GM18861 (cell line): ENCODE data around the gene DNAI4.
"Not testable (repeated sequence)": the region's sequence is repeated elsewhere in the genome, so short reads cannot be mapped to it uniquely, and the experiment has no call there.

Experiments
- ATAC-seq: cut with Tn5 transposase; IDR thresholded peaks from one replicate; pipeline ENCODE4 v1.9.1; 2021; ENCODE audit not compliant: unreplicated experiment

The DNAI4 gene, protein sequence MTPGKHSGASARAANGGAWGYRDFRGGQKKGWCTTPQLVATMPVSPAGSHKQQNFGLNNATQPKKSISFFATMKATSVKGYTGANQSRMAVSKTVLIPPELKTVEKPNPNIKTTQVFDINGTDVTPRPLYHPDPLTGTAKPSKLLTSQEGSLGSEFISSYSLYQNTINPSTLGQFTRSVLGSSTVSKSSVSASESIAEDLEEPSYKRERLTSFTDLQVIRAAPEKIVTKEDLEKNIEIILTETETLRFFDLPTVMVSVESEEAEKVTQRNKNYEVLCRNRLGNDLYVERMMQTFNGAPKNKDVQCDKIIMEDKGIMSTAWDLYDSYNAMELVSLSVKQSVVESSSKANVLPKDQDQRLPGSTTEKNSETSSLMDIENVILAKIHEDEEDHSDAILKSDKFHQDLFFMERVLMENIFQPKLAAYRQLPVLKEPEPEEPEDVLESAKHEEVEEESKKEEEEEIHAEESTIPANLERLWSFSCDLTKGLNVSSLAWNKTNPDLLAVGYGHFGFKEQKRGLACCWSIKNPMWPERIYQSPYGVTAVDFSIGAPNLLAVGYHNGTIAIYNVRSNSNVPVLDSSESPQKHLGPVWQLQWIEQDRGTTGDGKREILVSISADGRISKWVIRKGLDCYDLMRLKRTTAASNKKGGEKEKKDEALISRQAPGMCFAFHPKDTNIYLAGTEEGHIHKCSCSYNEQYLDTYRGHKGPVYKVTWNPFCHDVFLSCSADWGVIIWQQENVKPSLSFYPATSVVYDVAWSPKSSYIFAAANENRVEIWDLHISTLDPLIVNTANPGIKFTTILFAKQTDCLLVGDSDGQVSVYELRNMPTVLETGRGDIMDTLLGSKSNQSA

DNA sequence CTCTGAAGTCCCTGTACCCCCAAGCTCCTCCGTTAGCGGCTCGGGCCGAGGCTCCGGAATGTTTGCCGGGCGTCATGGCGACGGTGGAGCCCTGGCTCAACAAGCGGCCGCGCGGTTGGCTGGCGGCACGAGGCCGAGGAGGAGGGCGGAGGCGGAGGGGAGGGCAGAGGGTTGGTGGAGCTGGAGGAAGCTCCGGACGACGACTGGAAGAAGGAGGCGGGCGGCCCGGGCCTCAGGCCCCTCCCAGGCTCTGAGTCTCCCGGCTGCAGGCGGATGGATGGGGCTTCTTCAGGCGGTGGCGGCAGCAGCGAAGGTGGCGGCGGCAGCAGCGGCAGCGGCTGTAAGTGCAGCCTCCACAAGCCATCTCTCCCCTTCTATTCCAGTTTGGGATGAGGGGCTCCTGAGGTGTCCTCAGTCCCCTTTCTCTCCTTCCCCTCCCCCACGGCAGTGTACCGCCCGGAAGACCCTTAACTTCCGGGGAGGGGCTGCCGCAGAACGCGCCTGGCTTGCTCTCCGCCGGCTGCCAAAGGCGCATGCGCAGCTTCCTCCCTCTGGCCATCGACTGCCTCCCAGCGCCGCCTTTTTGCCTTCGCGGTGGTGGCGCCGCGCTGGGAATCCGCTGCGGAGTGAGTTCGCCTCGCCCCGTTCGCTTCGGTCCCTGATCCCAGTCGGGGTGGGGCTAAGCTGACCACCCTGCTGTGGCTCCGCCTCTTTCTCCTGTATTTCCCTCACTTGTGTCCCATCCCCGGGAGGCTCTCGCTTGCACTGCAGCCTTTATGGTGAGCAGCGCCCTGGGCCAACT is at the start of gene DNAI4, which contains the start of gene MIER1:
DNAI4 (minus strand) TSS at position 101 of the 802 bp plus-strand sequence; CDS start at position 76, 25 bp downstream.
MIER1 (plus strand) TSS at position 235 of the 802 bp plus-strand sequence; CDS start at position 274, 39 bp downstream.
- ATAC-seq, result peak; percentile 83

DNA sequence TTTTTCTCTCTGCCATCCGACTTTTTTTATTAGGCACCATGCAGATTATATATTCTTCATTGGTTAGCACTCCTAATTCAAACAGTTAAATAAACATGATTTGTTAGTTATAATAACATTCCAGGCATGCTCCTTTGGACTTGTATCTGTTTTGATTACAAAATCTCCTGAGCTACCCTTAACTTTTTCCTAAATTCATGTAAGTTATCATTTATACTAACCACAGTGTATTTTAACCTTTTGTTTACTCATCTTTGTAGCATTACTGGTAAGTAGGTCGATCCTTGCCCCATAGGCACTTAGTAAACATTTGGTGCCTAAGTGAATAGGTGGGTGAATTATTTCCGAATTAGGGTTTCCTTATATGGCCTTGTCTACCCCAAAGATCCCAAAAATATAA is 43.9 kb upstream of the DNAI4 start:
- no peak for ATAC-seq

DNA sequence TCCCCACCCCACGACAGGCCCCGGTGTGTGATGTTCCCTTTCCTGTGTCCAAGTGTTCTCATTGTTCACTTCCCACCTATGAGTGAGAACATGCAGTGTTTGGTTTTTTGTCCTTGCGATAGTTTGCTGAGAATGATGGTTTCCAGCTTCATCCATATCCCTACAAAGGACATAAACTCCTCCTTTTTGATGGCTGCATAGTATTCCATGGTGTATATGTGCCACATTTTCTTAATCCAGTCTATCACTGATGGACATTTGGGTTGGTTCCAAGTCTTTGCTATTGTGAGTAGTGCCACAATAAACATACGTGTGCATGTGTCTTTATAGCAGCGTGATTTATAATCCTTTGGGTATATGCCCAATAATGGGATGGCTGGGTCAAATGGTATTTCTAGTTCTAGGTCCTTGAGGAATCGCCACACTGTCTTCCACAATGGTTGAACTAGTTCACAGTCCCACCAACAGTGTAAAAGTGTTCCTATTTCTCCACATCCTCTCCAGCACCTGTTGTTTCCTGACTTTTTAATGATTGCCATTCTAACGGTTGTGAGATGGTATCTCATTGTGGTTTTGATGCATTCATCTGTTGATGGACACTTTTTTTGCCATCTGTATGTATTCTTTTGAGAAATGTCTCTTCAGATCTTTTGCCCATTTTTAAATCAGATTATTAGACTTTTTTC is 41.7 kb upstream of the DNAI4 start:
- ATAC-seq, result not testable (repeated sequence)

DNA sequence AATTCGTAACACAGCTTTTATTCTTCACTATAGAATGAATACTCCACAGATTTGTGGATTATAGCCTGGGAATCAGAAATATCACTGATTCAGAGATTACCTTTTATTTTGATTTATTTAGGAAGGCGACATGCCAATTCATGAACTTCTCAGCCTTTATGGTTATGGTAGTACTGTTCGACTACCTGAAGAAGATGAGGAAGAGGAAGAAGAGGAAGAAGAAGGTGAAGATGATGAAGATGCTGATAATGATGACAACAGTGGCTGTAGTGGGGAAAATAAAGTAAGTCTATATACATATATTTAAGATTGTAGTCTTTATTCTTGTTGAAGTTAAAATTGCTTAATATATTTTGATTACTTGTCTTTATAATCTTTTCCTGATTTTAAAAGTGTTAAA is 33.3 kb upstream of the DNAI4 start:
- no peak for ATAC-seq

DNA sequence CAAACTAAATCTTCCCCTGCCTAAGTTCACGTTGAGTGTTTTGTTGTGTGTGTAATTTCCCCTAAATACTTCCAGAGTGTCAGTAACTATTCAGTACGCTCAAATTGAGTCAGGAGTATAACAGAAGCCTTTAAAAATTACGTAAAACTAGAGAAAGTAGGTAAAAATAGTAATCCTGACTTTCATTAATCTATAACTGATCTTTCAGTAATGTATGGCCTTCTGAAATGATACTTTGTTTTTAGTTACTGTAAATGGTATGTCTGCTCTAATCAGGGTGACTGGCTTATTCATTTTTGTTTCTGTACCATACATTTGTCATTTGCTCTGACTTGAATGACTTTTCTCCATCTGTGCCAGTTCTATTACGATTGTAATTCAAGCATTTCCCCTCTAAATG is 29.6 kb upstream of the DNAI4 start:
- peak; percentile 93 for ATAC-seq

DNA sequence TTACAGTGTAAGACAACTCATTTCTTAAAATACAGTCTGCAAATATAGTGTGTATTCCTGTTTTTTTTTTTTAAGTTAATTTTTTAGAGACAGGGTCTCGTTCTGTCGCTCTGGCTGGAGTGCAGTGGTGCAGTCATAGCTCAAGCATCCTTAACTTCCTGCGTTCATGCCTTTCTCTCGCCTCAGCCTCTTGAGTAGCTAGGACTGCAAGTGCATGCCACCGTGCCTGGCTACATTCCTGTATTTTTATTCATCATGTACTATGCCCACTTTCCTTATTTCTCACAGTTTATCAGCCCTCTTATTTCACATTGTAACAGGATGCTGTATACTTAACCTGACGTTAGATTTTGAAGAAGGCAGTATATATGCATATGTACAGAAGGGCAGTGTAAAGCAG is 26.9 kb upstream of the DNAI4 start:
- no peak for ATAC-seq

DNA sequence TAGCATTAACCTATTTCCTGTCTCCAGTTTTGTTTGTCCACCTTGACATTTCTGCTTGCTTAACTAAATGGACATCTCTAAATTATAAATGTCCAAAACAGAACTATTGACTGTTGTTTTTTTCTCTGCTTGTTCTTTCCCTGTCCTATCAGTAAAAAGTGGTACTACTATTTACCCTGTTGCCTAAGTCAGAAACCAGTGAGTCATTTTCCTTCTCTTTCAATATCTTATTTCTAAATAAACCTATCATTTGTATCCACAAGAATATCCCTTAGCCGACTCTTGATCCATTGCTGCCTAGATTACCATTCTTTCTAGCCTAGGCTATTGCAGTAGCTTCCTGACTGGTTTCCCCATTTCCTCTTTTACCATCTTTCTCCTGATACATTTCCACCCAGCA is 22.6 kb upstream of the DNAI4 start:
- ATAC-seq, result no peak

DNA sequence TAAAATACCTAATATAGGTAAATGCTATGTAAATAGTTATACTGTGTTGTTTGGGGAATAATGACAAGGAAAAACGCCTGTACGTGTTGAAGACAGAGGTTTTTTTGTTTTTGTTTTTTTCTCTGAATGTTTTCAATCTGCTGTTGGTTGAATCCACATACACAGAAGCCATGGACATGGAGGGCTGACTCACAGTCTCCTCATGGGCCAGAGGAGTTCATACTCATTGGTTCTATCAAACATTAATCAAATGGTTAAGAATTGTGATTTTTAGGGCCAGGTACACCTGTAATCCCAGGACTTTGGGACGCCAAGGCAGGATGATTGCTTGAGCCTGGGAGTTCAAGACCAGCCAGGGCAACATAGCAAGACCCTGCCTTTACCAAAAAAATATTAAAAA is 20.7 kb upstream of the DNAI4 start:
- ATAC-seq, result no peak

DNA sequence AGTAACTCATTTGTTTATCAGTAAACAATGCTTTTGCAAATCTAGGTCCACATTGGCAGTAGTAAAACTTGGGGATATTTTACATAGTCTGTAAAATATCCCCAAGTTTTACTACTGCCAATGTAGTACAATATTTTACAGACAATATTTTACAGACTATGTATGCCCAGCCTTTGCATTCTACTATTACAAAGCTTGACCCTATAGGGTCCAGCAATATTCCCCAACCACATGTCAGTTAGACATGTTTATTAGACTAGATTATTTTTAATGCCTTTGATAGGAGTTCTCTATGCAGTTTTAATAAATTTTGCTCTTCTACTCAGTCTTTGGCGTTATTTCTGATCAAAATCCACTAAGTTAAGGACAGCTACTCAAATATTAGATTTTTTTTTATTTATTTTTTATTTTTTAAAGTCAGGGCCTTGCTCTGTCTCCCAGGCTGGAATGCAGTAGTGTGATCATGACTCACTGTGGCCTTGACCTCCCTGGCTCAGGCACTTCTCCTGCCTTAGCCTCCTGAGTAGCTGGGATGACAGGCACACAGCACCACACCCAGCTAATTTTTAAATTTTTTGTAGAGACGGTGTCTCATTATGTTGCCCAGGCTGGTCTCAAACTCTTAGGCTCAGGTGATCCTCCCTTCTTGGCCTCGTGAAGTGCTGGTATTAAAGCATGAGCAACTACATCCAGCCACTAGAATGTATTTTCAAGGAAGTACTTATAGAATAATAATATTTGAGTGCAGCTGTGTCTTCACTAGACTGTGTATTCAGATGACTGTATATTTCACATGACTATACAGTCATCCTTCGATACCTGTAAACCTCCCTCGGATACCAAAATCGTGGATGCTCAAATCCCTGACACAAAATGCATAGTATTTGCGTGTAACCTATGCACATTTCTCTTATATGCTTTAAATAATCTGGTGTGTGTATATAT is 19.9 kb upstream of the DNAI4 start:
- ATAC-seq, result no peak

DNA sequence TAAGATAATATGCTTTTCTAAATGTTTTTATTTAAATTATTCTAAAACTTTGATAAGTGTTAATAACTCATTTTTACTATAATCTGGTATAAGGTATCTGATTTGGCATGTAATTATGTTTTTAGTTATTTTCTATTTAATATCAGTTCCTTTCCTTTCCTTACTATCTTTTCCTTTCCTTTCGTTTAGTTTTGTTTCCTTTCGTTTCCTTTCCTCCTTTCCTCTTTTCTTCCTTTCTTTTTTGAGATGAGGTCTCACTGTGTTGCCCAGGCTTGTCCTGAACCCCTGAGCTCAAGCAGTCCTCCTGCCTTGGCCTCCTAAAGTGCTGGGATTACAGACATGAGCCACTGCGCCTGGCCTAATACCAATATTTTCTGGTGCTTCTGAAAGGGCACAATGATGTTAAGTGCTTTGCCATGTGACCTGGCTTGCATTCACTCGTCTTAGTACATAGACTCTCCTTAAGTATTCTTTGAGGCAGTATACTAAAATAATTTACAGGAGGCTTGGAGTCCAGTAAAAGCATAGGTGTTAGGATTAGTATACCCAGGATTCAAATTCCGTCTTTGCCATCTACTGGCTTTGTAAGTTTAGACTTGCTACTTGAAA is 18.8 kb upstream of the DNAI4 start:
- no peak for ATAC-seq

DNA sequence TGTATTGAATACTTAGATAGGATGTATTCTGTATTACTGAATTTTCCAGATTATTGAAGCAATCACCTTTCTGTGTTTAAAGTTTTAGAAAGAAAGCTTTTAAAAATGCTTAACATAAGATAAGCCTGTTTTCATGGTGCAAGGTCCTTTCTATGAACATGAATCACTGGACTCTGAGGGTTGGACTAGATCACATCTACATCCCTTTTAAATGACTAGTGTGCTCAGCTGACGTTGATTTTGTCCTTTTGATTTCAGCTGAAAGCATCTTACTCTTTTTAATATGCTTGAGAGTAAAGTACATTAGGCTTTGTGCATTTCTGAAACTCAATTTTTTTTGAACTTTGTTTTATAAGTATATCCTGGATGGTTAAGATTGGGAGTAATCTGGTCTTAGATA is 16.3 kb upstream of the DNAI4 start:
- no peak for ATAC-seq

DNA sequence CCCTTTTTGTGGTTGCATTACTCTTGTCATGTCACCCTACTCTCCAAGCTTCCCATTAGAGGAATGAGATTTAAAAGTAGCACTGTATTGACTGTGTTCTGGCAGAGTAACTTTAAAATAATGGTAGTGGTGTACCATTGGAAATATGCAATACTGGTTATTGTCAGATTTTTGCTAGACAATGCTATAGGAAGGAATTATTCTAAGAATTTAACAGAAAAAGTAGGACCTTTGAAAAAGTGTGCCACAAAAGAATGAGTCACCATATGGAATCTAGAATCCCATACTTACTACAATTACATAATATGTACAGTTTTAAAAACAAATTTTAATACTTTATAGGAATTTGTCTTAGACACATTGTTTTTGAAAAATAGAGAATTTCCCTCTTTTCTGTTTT is 14.0 kb upstream of the DNAI4 start:
- ATAC-seq, result no peak

DNA sequence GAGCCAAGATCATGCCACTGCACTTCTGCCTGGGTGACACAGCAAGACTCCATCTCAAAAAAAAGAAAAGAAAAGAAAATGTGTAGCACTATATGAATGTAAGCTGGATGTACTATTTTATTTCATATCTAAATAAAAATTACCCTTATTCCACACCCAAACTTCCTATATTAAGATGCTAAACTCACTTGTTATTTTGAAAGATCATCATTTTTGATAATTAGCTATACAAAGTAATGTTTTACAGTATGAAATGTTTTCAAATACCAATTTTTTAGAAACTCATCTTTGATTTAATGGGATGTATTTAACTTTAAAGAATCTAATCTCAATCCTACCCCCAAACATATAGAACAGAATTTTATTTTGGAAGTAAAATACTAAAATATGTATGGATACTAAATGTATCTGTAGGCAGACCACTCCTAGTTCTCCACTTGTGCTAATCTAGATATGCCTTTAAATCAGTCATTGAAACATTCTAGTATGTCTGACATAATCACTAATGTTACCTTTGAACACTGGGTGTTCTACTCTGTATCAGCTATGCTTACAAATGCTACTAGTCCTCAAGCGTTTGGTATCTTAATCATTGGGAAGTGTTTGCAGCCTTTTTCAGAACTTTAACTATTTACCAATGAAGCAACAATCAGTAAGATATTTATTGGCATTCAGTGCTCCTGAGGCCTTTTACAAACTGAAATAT is 13.0 kb upstream of the DNAI4 start:
- ATAC-seq, result no peak

DNA sequence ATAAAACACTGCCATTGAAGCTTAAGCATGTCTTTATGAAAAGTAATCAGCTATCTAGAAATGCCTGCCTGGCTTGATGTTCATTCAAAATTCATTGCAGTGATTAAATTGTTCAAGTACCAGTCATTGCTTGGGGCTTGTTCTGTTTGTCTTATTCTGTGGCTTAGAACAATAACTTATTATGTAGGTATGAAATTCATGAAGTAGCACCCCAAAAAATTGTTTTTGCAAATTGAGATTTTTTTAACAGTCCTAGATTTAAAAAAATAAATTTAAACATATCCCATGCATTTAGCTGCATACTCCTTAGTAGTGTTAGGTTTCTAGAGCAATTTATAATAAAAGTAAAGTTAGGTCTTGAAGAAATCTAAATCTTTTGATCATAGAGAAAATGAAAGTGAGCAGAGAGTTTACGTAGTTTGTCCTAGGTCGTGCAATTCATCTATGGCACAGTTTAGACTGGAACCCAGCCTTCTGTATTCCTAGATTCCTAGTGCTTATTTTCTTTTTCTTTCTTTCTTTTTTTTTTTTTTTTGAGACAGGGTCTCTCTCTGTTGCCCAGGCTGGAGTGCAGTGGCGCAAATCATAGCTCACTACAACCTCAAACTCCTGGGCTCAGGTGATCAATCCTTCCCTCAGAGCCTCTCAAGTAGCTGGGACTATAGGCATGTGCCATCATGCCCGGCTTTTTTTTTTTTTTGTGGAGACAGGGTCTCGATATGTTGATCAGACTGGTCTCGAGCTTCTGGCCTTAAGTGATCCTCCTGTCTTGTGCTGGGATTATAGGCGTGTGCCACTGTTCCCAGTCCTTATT is 9.4 kb upstream of the DNAI4 start:
- ATAC-seq, result no peak

DNA sequence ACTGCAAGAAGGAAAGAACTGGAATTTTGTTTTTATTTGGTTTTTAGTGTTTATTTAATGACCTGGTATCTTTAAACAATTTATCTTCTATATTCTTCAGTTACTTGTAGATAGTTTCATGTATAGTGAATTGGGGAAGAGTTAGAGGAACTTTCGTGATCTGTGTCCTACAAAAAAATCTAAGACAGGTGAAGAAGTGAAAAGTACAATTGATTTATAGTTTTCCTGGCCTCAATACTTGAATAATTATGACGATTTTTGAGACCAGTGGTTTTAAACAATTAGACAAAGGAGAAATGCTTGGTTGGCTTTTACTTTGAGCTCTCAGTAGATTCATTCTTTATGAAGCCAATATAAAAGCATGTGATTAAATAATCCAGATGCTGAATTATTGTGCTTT is 7.6 kb upstream of the DNAI4 start:
- ATAC-seq, result no peak

DNA sequence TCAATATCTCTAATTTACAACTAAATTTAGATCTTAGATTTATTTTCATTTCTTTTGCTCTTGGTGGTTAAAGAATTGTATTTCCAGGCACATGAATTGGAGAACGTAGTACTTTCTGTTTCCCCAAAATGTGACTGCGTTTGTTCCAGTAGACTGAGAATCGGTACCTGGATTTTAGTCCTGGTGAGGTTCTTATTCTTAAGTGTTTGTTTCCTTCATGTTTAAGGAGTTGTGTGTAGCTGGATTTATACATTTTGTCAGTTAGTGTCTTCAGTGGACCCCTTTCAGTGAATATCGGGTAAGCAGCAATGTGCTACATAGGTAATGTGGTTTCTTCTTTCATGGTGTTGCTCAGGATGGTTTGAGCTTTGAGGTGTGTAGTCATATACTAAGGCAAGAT is 6.9 kb upstream of the DNAI4 start:
- ATAC-seq, result no peak

DNA sequence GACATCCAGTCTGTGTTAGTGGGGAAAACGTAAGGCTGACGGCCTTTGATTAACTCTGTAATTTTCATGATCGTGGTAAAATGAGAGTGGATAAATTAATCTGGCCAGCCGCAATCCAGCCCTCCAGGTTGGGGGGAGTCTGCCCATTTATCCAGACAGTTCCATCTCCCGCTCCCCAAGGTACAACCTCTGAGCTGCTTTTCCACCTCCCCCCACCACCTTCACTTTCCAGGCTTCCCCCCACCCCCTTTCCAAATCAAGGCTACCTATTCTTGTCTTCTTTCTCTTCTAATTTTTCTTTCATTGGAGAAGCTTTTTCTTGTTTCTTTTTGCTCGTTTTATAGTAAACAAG is 6.1 kb upstream of the DNAI4 start:
- no peak for ATAC-seq
